HG02588 (cell line): ENCODE results near the gene PNP.

Experiments used
- ATAC-seq: cut with Tn5 transposase; IDR thresholded peaks from one replicate; pipeline ENCODE4 v1.9.1; 2021; ENCODE audit warnings: mild to moderate bottlenecking, moderate library complexity; ENCODE audit not compliant: unreplicated experiment

Gene PNP

DNA sequence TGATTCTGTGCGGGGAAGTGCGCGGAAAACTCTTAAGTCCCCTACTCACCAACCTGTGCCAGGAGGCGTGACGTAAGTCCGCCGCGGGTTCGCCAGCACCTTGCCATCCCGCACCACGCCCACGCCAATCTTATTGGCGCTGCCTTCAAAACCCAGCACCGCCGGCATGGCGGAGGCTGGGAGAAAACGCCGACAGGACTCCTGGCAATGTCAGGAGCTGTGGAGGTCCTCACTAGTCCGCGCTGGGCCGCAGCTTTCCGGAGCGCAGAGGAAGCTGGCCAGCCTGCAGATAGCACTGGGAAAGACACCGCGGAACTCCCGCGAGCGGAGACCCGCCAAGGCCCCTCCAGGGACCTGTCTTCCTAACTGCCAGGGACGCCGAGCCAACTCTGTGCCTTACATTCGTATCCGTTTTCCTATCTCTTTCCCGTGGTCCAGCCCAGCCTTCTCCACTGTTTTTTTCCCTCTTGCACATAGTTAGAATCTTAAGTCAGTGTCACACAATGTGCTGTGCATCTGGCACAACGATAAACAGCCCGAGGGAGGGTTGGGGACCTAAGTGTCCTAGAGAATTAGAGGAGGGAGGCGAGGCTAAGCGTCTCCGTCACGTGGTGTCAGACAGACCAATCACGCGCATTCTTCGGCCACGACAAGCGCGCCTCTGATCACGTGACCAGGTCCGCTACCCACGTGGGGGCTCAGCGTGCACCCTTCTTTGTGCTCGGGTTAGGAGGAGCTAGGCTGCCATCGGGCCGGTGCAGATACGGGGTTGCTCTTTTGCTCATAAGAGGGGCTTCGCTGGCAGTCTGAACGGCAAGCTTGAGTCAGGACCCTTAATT lies 14.5 kb upstream of the PNP start, which contains the start of the genes APEX1 and OSGEP:
Gene APEX1 (plus strand): TSS at position 711 of the 839 bp plus-strand sequence. CDS start 420 bp downstream, outside the sequence.
Gene OSGEP (minus strand): TSS at position 297 of the 839 bp plus-strand sequence. CDS start 129 bp downstream, at position 168.
- peak; percentile 90 for ATAC-seq

GRCh38 chr14:20455355-20456300 lies 13.6 kb upstream of the PNP start:
- peak; percentile 32 for ATAC-seq

DNA sequence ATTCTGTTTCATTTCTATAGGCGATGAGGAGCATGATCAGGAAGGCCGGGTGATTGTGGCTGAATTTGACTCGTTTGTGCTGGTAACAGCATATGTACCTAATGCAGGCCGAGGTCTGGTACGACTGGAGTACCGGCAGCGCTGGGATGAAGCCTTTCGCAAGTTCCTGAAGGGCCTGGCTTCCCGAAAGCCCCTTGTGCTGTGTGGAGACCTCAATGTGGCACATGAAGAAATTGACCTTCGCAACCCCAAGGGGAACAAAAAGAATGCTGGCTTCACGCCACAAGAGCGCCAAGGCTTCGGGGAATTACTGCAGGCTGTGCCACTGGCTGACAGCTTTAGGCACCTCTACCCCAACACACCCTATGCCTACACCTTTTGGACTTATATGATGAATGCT lies 12.2 kb upstream of the PNP start:
- ATAC-seq: no peak

DNA sequence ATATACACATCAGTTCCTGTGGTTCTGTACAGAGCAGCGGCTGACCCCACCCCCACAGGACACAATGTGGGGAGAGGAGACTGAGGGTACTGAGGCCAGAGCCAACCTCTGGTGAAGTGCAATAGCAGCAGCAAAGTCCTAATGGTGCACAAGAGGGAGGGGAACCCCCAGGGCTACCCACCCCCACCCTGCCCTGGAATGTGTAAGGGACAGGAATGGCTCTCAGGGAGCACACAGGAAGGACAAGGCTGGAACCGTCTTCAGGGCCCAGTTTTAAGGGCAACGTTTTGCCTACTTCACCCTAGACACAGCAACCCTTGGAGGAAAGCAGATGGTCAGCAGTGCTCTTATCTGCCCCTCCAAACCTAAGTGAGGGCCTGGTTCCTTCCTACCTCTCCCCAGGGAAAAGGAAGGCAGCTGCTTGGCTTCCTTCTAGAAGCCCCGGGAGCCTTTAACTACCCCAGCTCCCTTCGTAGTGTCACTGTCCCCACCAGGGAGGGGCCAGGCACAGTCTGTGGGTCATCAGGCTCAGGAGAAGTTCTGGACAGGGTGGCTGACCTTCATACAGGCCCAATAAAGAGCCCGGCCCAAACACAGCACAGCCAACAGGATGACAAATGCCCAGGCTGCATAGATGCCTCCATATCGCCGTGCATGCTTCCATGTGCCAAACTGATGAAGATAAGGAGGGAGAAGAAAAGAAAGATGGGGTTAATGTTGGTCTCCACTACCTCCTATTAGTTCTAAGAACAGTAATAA lies 11.0 kb upstream of the PNP start:
- no peak for ATAC-seq

DNA sequence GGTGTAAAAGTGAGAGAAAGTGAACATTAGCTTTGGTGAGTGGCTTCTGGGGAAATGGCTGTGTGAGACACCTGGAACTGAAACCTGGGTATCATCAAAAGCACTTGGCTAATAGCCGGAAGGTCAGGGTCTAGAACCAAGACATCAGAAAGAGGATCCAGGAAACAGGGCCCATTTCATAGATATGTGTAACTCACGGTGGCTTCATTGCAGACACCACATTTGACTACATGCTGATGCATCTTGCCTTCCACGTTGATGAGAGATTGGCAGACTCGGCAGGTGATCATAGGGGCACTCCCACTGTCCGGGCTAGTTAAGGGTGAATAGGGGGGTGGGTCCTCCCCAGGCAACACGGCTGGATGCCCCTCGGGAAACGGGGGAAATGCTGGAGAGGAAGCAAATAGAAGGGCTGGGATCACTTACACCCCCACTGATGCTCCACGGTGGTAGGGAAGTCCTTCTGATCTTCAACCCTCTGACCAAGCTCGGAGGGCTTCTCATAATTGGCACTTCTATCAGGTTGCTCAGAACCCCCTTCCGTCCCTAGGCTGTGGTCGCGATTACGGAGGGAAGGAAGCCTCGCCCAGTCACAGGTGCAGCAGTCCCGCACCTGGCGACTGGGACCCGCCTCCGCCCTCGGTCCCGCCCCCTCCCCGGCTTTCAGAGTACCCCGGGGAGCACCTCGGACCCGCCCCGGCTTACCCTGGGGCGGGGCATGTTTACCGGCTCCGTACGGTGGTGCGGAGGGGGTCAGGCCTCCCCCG lies 8.6 kb upstream of the PNP start:
- ATAC-seq: peak; percentile 12

DNA sequence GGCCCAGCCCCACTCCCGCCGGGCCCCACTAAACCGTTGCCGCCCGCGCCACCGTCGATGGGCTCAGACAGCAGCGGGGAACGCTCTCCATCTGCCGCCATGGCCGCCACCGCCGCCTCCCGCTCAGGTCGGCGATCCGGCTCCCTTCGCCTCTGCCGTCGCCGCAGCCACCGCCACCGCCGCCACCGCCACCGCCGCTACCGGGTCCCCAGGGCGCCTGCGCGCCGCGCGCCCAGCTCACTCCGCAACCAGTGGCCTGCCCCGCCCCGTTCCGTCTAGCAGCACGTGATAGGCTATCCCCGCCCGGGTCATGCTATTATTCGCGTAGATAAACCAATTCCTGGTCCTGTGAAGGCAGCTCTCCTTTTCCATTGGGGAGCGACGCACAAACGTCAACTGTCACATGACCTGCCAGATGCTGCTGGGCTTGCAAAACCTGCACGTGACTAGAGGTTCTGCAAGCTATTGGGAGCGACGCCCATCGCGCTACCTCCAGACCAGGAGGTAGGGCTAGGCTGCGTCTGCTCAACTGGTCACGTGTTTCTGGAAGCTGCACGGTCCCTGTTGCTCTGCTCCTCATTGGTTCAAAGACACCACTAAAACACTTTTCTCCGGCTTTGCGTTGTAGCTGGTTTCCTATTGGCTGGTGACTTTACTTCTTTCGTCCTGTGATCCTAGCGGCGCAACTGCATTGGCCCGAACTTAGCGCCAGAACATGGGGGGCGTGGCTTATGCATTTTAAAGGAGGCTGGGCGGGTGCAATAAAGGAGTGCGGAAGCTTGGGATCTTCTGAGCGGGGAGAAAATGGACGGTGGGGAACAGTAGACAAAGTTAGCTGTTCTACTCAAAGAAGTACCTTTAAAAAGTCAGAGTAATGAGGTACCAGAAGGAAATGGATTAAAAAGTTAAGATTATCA lies 7.7 kb upstream of the PNP start, which contains the start of gene PIP4P1:
Gene PIP4P1 (minus strand): TSS at position 210 of the 917 bp plus-strand sequence. CDS start 109 bp downstream, at position 101.
- ATAC-seq: peak; percentile 91

- no peak for ATAC-seq
These were observed 403 bp upstream of the PNP start for GRCh38 chr14:20468764-20469241.

DNA sequence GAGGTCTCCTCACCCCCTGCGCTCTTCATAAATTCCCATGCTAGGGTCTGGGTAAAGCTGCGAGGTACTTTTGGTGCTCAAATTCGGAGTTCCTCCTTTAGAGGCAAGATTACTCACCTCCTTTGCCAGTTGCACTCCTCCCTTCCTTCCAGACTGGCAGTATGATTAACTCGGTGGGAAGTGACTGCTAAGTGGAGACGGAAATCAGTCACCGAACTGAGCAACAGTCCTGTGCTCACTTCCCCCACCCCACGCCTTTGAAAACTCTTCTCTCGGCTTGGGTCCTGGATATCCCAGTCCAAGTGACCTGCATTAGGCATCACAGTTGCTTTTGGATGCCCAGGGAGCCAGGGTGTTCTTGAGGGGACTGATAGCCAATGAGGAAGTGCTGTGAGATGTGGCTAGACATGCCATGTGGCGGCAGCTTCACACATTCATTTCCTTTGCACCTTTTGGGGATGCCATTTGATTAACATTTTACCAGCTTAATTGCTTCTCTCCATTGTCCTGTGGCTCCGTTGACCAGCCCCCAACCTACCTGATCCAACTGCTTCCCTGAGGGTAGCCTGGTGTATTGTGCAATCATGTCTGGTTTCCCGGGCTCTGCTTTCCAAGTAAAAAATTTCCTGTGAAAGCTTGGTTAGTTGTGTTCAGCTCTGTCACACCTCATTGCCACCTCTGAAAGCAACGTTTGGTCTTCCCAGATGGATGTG lies 840 bp downstream of the PNP start:
- peak; percentile 36 for ATAC-seq

GRCh38 chr14:20470603-20470901 lies 1.3 kb downstream of the PNP start:
- ATAC-seq: no peak

- ATAC-seq: no peak
These were observed 3.4 kb downstream of the PNP start for GRCh38 chr14:20472536-20473169.

GRCh38 chr14:20476776-20477175 lies 7.6 kb downstream of the PNP start:
- ATAC-seq: no peak

DNA sequence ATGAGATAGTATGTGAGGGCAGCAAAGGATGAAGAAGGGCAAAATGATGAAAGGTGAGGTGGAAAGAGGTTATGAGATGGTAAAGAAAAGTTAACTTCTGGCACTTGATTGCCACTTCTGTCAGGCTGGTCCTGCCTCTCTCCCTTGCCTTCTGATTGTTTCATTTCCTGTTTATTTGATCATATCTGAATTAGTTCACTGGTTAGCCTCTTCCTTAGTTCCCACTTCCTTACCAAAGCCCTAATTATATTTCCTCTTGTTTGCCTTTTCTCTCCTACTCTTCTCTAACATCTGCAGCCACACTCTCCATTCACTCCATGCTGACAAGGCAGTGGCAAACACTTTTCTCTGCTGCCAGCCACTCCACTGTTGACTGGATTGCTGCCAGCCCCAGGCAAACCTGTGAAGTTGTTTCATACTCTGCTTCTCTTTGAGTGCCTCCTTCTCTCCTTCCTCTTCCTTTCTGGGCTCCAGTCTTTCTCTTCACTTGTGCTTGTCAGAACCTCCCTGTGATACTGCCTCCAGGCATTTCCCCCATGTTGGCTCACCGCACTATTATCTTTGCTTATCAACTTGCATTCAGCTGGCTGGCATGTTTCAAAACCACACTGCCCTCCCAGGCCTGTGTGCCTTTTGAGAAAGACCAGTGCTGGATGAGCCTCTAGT lies 8.1 kb downstream of the PNP start:
- no peak for ATAC-seq

- ATAC-seq: no peak
These were observed 9.7 kb downstream of the PNP start for GRCh38 chr14:20478894-20479293.

DNA sequence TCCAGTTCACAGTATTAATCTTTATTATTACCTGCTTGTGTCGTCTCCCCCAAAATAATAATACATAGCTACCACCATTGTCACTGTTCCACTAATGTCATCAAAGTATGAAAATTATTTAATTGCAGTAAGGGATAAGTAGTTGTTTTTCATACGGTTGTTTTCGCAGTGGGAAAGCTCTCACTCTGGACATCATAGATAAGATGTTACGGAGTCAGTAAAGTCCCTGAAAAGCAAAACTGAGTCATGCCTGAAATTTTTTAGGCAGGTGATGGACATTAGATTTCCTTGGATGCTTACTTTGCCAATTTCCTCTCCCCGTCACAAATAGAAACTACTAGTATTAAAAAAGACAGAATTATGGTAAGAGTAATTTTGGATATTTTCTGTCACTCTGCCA lies 13.2 kb downstream of the PNP start:
- ATAC-seq: no peak

DNA sequence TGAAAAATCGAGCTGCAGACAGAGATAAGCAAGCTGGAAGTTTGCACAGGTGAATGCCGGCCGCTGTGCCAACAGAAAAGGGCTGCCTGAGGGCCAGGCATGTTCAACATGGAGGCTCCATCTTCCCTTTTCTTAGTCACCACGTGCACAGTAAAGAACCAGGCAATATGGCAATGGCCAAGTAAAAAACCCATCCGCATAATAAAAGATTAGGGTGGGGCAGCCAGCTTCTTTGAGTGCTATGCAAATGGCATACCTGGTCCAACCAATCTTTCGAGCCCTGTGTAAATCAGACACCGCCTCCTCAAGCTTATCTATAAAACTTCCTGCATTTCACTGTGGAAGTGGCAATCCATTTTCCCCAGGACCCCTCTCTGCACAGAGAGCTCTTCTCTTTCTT lies 16.7 kb downstream of the PNP start:
- no peak for ATAC-seq

DNA sequence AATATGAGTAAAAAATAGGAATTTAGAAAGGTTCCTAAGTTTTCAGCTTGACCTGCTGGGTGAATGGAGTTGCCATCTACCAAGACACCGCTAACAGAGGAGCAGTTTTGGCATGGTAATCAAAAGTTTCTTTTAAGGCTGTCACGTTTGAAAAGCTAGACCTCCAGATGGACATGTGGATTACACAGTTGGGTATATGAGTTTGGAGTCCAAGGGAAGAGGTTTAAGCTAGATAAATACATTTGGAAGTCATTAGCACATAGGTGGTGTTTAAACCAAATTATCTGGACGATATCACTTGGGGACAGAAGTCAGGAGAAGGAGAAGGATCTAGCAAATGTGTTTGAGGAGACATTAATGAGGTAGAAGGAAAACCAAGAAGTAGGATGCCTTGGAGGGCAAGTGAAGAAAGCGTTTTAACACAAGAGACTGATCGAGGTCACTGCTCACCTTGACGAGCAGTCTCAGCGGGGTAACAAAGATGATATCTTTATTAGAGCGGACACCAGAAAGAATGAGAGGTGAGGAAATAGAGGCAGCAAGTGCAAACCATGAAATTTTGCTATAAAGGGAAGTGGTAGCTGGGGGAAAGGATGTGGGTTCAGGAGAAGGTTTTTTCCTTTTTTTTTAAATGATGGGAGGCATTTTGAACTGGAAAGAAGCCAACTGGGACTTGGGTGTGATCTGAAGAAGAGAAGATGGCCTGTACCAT lies 17.6 kb downstream of the PNP start:
- ATAC-seq: no peak

- no peak for ATAC-seq
These were observed 18.2 kb downstream of the PNP start for GRCh38 chr14:20487396-20487725.
